Peyer's patch (tissue), 4 donors: ENCODE data around the gene IFT57. TPM values are rescaled to one million over a fixed set of nuclear protein-coding genes. Genes with fewer than 3 reads are reported as not detected.

Source experiments
- DNase-seq, 3 donors: peaks; one replicate each; pipeline ENCODE4 v3.0.0-alpha.2; 2017 to 2019
- H3K27ac ChIP-seq, 4 donors: fragments of 200-600 bp; sonication (generic); one replicate each; pipeline ENCODE4 v1.5.1; 2016 to 2019
- H3K27me3 ChIP-seq, 2 donors: fragments of 200-600 bp; sonication (generic); one replicate each; pipeline ENCODE4 v1.5.1; 2019
- H3K36me3 ChIP-seq, 3 donors: fragments of 200-600 bp; sonication (generic); one replicate each; pipeline ENCODE4 v1.5.1; 2016 to 2019
- H3K4me1 ChIP-seq, 4 donors: fragments of 200-600 bp; sonication (generic); one replicate each; pipeline ENCODE4 v1.5.1; 2016 to 2019
- H3K4me3 ChIP-seq, 4 donors: fragments of 200-600 bp; sonication (generic); 1 replicate in 3 of 4; 2 replicates in 1 of 4; pipeline ENCODE4 v1.5.1; 2016 to 2019; ENCODE audit warnings: mild to moderate bottlenecking in 1 of 4
- H3K9me3 ChIP-seq, 4 donors: fragments of 200-600 bp; sonication (generic); one replicate each; pipeline ENCODE4 v1.5.1; 2016 to 2019; ENCODE audit warnings: mild to moderate bottlenecking in 1 of 4
- CTCF ChIP-seq, 6 experiments: fragments of 450-650 bp in 4 of 6; fragments of 200-600 bp in 2 of 6; sonication (generic) in 1 of 6; IDR thresholded peaks; one replicate each; pipeline ENCODE4 v1.5.1; 2017 to 2019; ENCODE audit warnings: antibody characterized with exemption in 6 of 6, mild to moderate bottlenecking in 3 of 6, moderate library complexity in 1 of 6
- POLR2A ChIP-seq, 2 donors: fragments of 450-650 bp; IDR thresholded peaks; one replicate each; pipeline ENCODE4 v1.5.1; 2017; ENCODE audit warnings: antibody characterized with exemption in 2 of 2, mild to moderate bottlenecking in 2 of 2, moderate library complexity in 2 of 2
- total RNA-seq, 4 donors: library from RNA; depleted of rRNA; stranded (reverse); fragments of >200 nt; gene quantifications; one replicate each; pipeline ENCODE4 v1.1.0, GENCODE V29; 2016

The IFT57 gene
- total RNA-seq, 4 donors from 2014 or later, result 17.2 to 79.2 (median 38.4) TPM

DNA sequence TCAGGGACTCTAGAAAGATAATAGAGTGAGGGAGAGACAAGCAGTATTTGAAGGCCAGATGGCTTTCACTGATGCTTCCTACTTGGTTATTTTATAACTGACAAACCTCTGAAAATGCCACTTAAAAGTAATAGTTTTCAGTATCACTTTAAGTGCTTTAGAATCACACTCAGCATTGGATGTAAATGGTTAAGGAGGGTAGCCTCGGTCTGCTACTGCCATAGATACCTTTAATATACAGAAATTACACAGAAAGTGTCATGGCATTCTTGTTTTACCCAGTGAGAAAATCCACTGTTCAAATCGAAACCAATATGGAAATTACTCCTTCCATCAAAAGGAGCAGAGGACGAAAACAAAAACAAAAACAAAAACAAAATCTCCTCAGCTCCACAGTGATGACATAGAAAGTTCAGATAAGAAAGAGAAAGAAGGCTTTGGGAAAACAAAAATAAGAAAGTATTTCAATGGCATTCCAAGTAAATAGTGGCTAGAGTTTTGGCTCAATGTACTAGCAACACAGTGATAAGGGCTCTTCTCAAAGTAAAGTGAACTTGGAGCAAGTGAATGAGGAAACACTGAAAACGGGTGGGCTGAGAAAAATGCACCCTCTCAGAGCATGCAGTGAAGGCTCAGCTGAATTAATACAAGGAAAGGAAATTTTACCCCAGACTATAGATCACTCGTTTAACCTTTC is 88.2 kb downstream of the IFT57 start:
- DNase-seq, result no peak
- no peak for TF ChIP-seq CTCF (IDR thresholded peaks at IDR 0.05)
- no peak for TF ChIP-seq POLR2A (IDR thresholded peaks at IDR 0.05)
- H3K27me3 ChIP-seq, result no peaks in the 10 kb centered on the region
- H3K9me3 ChIP-seq, result no peaks in the 10 kb centered on the region
- H3K27ac ChIP-seq, result peak overlapping the region in 2 of 4 donors; percentile 11 to 66
- H3K4me3 ChIP-seq, result no peak overlapping the region
- H3K4me1 ChIP-seq, result peaks cover 0 to 14% (median 1%) of the 10 kb centered on the region in 4 donors
- H3K36me3 ChIP-seq, result no peaks in the 10 kb centered on the region

DNA sequence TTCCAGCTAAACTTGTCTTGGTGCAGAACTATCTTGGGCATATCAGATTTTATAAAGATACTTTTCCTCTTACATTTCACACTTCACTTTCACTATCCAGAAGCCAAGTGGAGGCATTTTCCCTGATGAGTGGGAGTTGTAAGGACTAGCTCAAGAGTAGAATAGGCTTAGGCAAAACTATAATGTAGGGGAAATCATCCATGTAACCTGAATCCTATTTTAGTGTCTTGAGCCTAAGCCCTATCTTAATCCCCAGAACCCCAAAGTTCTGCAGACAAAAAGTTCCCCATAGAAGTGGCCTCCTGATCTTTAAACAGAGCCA is 89.2 kb downstream of the IFT57 start:
- H3K9me3 ChIP-seq, result no peaks in the 10 kb centered on the region
- peaks cover 0 to 14% (median 1%) of the 10 kb centered on the region in 4 donors for H3K4me1 ChIP-seq
- H3K4me3 ChIP-seq, result no peak overlapping the region
- H3K27me3 ChIP-seq, result no peaks in the 10 kb centered on the region
- no peaks in the 10 kb centered on the region for H3K36me3 ChIP-seq
- no peak for DNase-seq
- H3K27ac ChIP-seq, result peak overlapping the region in 2 of 4 donors; percentile 11 to 66
- TF ChIP-seq POLR2A (IDR thresholded peaks at IDR 0.05) (no peak), CTCF (IDR thresholded peaks at IDR 0.05) (no peak)

DNA sequence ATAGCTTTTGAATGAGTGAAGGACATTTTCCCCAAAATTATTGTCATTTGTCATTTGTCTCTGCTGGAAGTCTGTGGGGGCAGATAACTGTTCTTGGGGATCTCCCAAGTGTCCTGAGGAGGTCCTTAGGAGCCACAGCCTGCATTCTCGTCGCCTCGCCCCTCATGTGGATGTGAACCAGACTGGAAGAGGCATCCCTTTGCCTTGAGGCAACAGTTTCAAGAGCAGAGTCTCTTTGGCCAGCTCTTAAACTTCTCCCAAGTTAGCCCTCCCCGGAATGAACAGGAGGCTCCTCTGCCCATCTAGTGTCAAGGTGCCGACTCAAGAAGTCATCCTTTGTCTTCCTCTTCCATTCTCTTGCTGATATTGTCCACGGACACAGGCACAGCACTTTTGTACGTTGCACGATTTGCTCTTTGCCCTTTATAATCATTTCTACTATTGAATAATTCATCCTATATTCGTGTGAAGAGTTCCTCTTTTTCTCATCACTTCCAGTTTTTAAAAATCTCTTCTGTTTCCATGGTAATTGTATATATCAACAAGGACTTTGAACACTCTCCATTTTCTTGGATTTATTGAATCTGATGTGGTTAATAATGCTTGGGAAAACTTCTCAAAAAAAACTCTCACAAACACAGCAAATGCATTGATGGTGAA is 90.6 kb downstream of the IFT57 start:
- Histone ChIP-seq H3K27me3 (no peaks in the 10 kb centered on the region), H3K4me3 (no peak overlapping the region), H3K9me3 (no peaks in the 10 kb centered on the region), H3K4me1 (peaks cover 0 to 14% (median 1%) of the 10 kb centered on the region in 4 donors), H3K36me3 (no peaks in the 10 kb centered on the region), H3K27ac (peak overlapping the region in 2 of 4 donors; percentile 24 to 66)
- DNase-seq, result no peak
- TF ChIP-seq CTCF (IDR thresholded peaks at IDR 0.05) (no peak), POLR2A (IDR thresholded peaks at IDR 0.05) (no peak)

DNA sequence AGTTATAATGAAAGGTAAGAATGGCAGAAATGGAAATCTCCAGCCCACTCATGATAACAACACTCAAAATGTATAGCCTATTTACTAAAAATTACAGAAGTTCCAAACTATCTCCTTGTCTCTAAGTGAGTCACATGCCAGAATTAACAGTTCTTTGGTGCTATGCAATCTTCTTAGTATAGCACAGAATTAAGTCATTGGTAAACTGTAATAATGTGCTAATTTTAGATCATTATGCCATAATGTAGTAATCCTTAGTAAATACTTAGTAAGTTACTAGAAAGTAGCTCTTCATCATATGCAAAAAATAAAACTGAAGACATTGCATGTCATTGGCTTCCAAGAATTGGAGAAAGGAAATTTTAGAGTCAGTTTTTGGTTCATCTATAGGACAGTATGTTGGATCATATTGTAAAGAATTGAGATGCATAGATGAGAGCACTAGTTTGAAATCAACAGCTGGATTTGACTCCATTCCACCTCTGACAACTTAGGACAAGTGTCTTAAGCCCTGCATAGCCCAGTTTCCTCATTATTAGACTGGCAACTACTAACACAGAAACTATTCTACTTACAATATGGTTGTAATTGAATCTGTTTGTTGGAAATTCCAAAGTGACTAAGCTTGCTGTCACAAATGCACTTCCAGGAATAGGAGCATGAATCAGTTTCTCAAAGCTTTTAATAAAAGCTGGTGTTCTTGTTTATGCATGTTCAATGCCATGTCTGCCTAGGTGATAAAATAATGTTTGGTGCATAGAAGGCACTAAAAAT is 91.3 kb downstream of the IFT57 start:
- H3K36me3 ChIP-seq, result no peaks in the 10 kb centered on the region
- H3K27ac ChIP-seq, result peak overlapping the region in 1 of 4 donors; percentile 66
- no peaks in the 10 kb centered on the region for H3K27me3 ChIP-seq
- no peaks in the 10 kb centered on the region for H3K9me3 ChIP-seq
- no peak for DNase-seq
- H3K4me3 ChIP-seq, result no peak overlapping the region
- TF ChIP-seq POLR2A (IDR thresholded peaks at IDR 0.05) (no peak), CTCF (IDR thresholded peaks at IDR 0.05) (no peak)
- H3K4me1 ChIP-seq, result peaks cover 0 to 14% (median 1%) of the 10 kb centered on the region in 4 donors

DNA sequence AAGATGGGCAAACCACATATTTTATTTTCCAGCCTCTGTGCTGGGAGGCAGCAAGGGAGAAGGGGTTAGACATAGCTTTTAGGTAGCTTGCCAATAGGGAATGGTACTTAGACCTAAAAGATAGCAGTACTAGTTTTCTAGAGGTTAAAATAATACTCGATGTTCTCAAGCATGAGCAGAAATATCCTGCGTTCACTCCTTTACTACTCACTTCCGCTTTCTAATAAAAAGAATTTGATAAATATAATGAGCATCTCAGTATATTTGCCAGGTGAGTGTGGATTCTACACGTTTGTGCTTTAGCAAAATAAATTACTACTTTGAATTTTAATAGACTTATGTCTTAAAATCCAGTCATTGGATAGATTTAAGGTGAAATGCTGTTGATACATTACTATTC is 92.0 kb downstream of the IFT57 start:
- H3K27me3 ChIP-seq, result no peaks in the 10 kb centered on the region
- no peaks in the 10 kb centered on the region for H3K36me3 ChIP-seq
- no peak overlapping the region for H3K4me3 ChIP-seq
- peaks cover 0 to 14% (median 1%) of the 10 kb centered on the region in 4 donors for H3K4me1 ChIP-seq
- TF ChIP-seq POLR2A (IDR thresholded peaks at IDR 0.05), result no peak
- TF ChIP-seq CTCF (IDR thresholded peaks at IDR 0.05), result no peak
- H3K27ac ChIP-seq, result peak overlapping the region in 2 of 4 donors; percentile 11 to 66
- no peak for DNase-seq
- no peaks in the 10 kb centered on the region for H3K9me3 ChIP-seq
